Natural killer cell (primary cell): ENCODE data around the gene MAML3. TPM values are rescaled to one million over a fixed set of nuclear protein-coding genes. Genes with fewer than 3 reads are reported as not detected.

Source experiments
- ATAC-seq, 3 donors: fragments of 150-1000 bp in 2 of 3; fragments of 200-7000 bp in 1 of 3; cut with Tn5 transposase; 1 replicate in 1 of 3; 2 replicates in 2 of 3; pipeline ENCODE4 v1.10.0; 2021; ENCODE audit warnings: mild to moderate bottlenecking in 2 of 3, moderate library complexity in 2 of 3
- DNase-seq, 2 donors: peaks; one replicate each; pipeline versions ENCODE4 v3.0.0 to v3.0.0-alpha.2; 2013 to 2021; ENCODE audit warnings: mixed read lengths in 1 of 2
- H3K27ac ChIP-seq: one replicate; pipeline ENCODE4 v1.5.1; 2013; ENCODE audit warnings: mild to moderate bottlenecking, low read length
- H3K27me3 ChIP-seq: one replicate; pipeline ENCODE4 v1.6.1; 2013; ENCODE audit warnings: low read length; ENCODE audit not compliant: control insufficient read depth, insufficient read depth
- H3K36me3 ChIP-seq: one replicate; pipeline ENCODE4 v1.6.1; 2013; ENCODE audit warnings: low read length; ENCODE audit not compliant: control insufficient read depth, insufficient read depth
- H3K4me1 ChIP-seq: one replicate; pipeline ENCODE4 v1.6.1; 2013; ENCODE audit warnings: low read length; ENCODE audit not compliant: control insufficient read depth, insufficient read depth
- H3K4me3 ChIP-seq: one replicate; pipeline ENCODE4 v1.5.1; 2013; ENCODE audit warnings: low read length
- H3K9me3 ChIP-seq: one replicate; pipeline ENCODE4 v1.6.1; 2013; ENCODE audit warnings: low read length; ENCODE audit not compliant: control insufficient read depth, insufficient read depth
- H3K27ac Mint-ChIP-seq, 2 donors: one replicate each; pipeline ENCODE4 v1.8.0; 2022; ENCODE audit warnings: mild to moderate bottlenecking in 2 of 2, mixed read lengths in 2 of 2, moderate library complexity in 1 of 2
- H3K27me3 Mint-ChIP-seq, 2 donors: one replicate each; pipeline ENCODE4 v1.8.0; 2022; ENCODE audit warnings: low read depth in 2 of 2, mixed read lengths in 2 of 2
- H3K36me3 Mint-ChIP-seq: one replicate; pipeline ENCODE4 v1.8.0; 2022; ENCODE audit warnings: mixed read lengths
- H3K4me1 Mint-ChIP-seq, 2 donors: one replicate each; pipeline ENCODE4 v1.8.0; 2022; ENCODE audit warnings: mixed read lengths in 2 of 2
- H3K4me3 Mint-ChIP-seq: one replicate; pipeline ENCODE4 v1.8.0; 2022; ENCODE audit warnings: mild to moderate bottlenecking, moderate library complexity, mixed read lengths
- H3K9me3 Mint-ChIP-seq, 2 donors: one replicate each; pipeline ENCODE4 v1.8.0; 2022; ENCODE audit warnings: mixed read lengths in 2 of 2
- WGBS: methylation state at CpG from one replicate; pipeline ENCODE4 v1.1.7; 2013; ENCODE audit warnings: missing lambda C conversion rate; ENCODE audit not compliant: insufficient coverage; 5-methylcytosine and 5-hydroxymethylcytosine counted together
- intact Hi-C: fragments of 100-400 bp; cut with micrococcal nuclease; formaldehyde crosslinking; loops from one replicate; pipeline ENCODE4 v1.14.2; 2022
- total RNA-seq, 4 donors: library from RNA; stranded (reverse); fragments of 120-200 nt in 1 of 4; gene quantifications; one replicate each; pipeline versions ENCODE4 v1.2.3 to v1.2.4, GENCODE V29; 2013 to 2022
- TF ChIP-seq, protein P1 (sequence below): fragments of 200-600 bp; IDR thresholded peaks from one replicate; pipeline ENCODE4 v1.8.0; 2022; ENCODE audit warnings: antibody characterized with exemption

Gene MAML3
- total RNA-seq, 3 donors from 2014 or later (not counting 1 experiment from before 2014, with no cell fraction given) = 1.7 to 5.6 (median 2.8) TPM

DNA sequence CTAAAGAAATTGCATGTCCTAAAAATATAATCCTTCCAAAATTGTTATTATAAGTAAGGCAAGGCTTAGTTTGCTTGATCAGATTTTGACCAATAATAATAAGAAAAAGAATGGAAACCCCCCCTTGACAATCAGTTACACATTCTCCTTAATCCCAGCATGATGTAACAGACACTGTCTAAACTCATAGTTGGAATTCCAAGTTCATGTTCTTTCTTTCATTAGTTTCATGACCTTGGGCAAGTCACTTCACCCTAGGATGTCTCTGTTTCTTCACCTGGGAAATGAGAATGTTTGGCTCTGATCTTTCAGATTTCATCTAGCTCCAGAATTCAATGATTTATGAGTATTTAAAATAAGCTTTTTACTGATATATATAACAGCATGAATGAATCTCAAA, 64.8 kb downstream of the MAML3 start:
- DNase-seq (no peak), ATAC-seq (no peak)
- intact Hi-C loops = no loop called here
- H3K27me3 Mint-ChIP-seq = peaks cover 29 to 59% of the 10 kb centered on the region in 2 donors
- no peaks in the 10 kb centered on the region for H3K9me3 Mint-ChIP-seq
- no peaks in the 10 kb centered on the region for H3K36me3 Mint-ChIP-seq
- no peak overlapping the region for H3K27ac Mint-ChIP-seq
- H3K4me3 ChIP-seq = no peak overlapping the region
- no peaks in the 10 kb centered on the region for H3K36me3 ChIP-seq
- peaks cover 18% of the 10 kb centered on the region for H3K4me1 ChIP-seq
- H3K27me3 ChIP-seq = no peaks in the 10 kb centered on the region
- TF ChIP-seq, protein P1, sequence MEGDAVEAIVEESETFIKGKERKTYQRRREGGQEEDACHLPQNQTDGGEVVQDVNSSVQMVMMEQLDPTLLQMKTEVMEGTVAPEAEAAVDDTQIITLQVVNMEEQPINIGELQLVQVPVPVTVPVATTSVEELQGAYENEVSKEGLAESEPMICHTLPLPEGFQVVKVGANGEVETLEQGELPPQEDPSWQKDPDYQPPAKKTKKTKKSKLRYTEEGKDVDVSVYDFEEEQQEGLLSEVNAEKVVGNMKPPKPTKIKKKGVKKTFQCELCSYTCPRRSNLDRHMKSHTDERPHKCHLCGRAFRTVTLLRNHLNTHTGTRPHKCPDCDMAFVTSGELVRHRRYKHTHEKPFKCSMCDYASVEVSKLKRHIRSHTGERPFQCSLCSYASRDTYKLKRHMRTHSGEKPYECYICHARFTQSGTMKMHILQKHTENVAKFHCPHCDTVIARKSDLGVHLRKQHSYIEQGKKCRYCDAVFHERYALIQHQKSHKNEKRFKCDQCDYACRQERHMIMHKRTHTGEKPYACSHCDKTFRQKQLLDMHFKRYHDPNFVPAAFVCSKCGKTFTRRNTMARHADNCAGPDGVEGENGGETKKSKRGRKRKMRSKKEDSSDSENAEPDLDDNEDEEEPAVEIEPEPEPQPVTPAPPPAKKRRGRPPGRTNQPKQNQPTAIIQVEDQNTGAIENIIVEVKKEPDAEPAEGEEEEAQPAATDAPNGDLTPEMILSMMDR = no peak
- H3K27ac ChIP-seq = no peak overlapping the region
- H3K4me3 Mint-ChIP-seq = no peak overlapping the region
- peaks cover 2 to 8% of the 10 kb centered on the region in 2 donors for H3K4me1 Mint-ChIP-seq
- no peaks in the 10 kb centered on the region for H3K9me3 ChIP-seq

DNA sequence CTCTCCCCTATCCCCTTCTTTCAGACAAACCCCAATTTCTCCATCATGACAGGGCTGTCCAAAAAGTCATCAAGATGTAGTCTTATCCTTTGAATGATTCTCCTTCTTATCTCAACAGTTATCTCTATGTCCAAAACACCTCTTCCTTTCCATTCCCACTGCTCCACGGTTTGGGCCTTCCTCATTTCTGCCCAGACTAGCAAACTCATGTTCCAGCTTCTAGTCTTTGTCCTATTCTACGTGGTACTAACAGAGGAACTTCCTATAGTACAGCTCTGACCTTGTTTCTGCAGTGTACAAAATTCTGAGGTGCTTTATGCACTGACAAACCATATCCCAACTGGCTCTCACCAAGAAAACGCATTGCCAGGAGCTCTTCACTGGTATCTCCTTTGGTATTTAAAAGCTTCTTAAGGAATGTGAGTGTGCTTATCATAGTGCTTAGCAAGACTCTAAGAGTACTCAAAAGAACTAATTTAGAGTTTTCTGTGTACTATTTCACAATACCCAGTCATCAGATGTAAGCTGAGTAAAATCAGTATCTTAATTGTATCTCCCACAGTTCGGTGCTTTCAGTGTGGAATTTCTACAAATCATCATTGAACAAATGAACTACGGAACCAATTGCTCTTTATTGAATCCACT, 65.5 kb downstream of the MAML3 start:
- Histone ChIP-seq H3K4me1 (peaks cover 10% of the 10 kb centered on the region), H3K36me3 (no peaks in the 10 kb centered on the region), H3K4me3 (no peak overlapping the region), H3K9me3 (no peaks in the 10 kb centered on the region), H3K27me3 (no peaks in the 10 kb centered on the region), H3K27ac (no peak overlapping the region)
- intact Hi-C loops = no loop called here
- DNase-seq (no peak), ATAC-seq (no peak)
- Mint-ChIP-seq H3K4me3 (no peak overlapping the region), H3K9me3 (no peaks in the 10 kb centered on the region), H3K4me1 (peaks cover 0 to 8% of the 10 kb centered on the region in 2 donors), H3K27ac (no peak overlapping the region), H3K27me3 (peaks cover 30 to 59% of the 10 kb centered on the region in 2 donors), H3K36me3 (no peaks in the 10 kb centered on the region)
- WGBS = 70% methylated on average over 4 of the region's 5 CpGs
- TF ChIP-seq, protein P1 = no peak

- WGBS = 97% methylated on average over 4 of the region's 4 CpGs
- no peak overlapping the region for H3K4me3 Mint-ChIP-seq
Measured at GRCh38 chr4:140085881-140086280, 68.1 kb downstream of the MAML3 start.

More at GRCh38 chr4:140085881-140086280, 68.1 kb downstream of the MAML3 start:
- Histone ChIP-seq H3K4me3 (no peak overlapping the region), H3K36me3 (no peaks in the 10 kb centered on the region), H3K27ac (no peak overlapping the region), H3K4me1 (no peaks in the 10 kb centered on the region), H3K9me3 (no peaks in the 10 kb centered on the region), H3K27me3 (no peaks in the 10 kb centered on the region)
- TF ChIP-seq, protein P1 = no peak
- intact Hi-C loops = no loop called here
- H3K36me3 Mint-ChIP-seq = no peaks in the 10 kb centered on the region
- DNase-seq = no peak
- peaks cover 33 to 48% of the 10 kb centered on the region in 2 donors for H3K27me3 Mint-ChIP-seq
- no peak overlapping the region for H3K27ac Mint-ChIP-seq
- no peak for ATAC-seq
- H3K9me3 Mint-ChIP-seq = no peaks in the 10 kb centered on the region
- no peaks in the 10 kb centered on the region for H3K4me1 Mint-ChIP-seq
